Globus pallidus (tissue), 1 donor: ENCODE results near the gene GNAL.
"Not testable (repeated sequence)": the region's sequence is repeated elsewhere in the genome, so short reads cannot be mapped to it uniquely, and the experiment has no call there.

Experiments used
- DNase-seq: peaks from one replicate; pipeline ENCODE4 v3.0.0-alpha.2; 2015; ENCODE audit warnings: low spot score

GNAL gene

DNA sequence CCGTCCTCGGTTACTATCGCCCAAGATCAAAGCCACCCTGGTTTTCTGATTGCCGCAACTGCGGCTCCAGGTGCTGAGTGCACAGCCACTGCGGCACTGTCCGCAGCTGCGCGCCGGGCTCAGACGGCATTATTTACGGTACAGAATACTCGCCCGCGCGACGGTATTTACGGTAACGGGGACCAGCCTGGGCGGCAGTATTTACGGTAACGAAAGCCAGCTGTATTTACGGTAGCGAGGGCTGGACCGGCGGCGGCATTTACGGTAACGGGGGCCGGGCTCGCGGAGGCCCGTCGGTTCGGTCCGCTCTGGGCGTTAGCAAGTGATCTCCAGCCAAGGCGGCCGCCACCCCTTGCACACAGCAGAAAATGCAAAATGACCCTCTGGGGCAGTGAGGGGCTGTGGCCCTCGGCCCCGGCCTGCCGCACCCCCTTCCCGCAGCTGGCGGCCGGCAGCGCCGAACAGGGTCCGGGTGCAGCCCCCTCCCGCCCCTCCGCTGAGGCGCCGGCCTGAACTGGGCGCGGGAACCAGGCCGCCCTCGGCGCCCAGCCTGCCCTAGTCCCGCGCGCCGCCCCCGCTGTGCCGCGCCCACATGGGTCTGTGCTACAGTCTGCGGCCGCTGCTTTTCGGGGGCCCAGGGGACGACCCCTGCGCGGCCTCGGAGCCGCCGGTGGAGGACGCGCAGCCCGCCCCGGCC, at the start of gene GNAL:
Gene GNAL (plus strand): TSS at position 293 of the 697 bp plus-strand sequence. CDS start 300 bp downstream, at position 593.
- DNase-seq = peak; percentile 53

DNA sequence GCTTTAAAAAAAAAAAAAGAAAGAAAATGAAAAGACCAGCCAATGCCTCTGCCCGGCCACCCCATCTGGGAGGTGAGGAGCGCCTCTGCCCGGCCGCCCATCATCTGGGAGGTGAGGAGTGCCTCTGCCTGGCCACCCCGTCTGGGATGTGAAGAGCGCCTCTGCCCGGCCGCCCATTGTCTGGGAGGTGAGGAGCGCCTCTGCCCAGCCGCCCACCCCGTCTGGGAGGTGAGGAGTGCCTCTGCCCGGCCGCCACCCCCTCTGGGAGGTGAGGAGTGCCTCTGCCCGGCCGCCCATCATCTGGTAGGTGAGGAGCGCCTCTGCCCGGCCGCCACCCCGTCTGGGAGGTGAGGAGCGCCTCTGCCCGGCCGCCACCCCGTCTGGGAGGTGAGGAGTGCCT, 41.8 kb upstream of the GNAL start:
- not testable (repeated sequence) for DNase-seq

DNA sequence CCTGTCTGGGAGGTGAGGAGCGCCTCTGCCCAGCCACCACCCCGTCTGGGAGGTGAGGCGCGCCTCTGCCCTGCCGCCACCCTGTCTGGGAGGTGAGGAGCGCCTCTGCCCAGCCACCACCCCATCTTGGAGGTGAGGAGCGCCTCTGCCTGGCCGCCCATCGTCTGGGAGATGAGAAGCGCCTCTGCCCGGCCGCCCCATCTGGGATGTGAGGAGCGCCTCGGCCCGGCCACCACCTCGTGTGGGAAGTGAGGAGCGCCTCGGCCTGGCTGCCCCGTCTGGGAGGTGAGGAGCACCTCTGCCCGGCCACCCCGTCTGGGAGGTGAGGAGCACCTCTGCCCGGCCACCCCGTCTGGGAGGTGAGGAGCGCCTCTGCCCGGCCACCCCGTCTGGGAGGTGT, 41.3 kb upstream of the GNAL start:
- DNase-seq = not testable (repeated sequence)

DNA sequence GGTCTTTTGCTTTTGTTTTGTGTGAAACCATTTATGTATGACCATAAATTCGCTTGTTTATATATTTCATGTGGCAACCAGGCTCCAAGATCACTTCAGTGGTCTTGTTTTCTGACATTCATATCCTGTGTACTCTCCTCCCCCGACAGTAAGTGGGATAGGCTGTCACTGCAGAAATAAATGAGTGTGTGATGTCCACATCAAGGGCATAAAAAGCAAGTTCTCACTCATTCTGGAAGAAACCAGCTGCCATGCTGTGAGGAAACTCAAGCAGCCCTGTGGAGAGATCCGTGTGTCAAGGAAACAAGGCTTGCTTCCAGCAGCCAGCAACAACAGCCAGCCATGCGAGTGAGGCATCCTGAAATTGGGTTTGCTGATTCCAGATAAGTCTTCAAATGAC, 39.2 kb upstream of the GNAL start:
- no peak for DNase-seq

- no peak for DNase-seq
Measured at GRCh38 chr18:11651899-11652298, 37.2 kb upstream of the GNAL start.

GRCh38 chr18:11653521-11653920, 35.5 kb upstream of the GNAL start:
- DNase-seq = no peak

GRCh38 chr18:11654736-11655605, 34.1 kb upstream of the GNAL start:
- DNase-seq = no peak

DNA sequence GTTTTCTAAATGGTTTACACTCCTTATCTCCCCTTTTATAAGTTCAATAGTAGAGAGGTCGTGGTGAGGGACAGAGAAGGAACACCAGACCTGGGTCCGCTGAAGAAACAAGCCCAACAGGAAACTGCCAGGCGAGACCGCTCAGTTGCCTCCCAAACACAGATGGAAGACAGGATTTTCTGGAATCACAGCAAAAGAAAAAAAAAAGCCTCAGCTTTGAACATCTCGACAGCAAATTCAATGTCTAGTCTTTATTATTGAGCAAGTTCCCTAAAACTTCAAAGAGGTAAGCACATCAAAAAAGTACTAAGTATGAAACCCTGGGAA, 33.5 kb upstream of the GNAL start:
- DNase-seq = no peak

- no peak for DNase-seq
Measured at GRCh38 chr18:11657152-11657551, 31.9 kb upstream of the GNAL start.

DNA sequence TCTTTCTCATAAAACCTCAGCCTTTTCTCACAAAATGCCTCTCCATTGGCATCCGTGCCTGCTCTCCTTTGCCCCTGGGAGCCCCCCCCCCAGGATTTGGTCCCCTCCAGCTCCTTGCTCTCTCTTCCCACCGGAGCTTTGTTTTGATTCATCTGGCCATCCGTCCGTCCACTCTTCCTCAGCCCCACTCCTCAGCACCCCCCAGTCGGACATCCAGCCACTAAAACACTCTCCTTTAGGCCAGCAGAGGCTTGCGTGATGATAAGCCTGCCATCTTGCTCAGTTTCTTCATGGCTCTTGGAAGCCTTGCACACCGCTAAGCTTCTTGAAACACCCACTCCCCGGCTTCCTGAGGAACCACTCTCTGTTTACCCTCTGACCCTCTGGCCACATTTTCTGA, 31.5 kb upstream of the GNAL start:
- no peak for DNase-seq

DNA sequence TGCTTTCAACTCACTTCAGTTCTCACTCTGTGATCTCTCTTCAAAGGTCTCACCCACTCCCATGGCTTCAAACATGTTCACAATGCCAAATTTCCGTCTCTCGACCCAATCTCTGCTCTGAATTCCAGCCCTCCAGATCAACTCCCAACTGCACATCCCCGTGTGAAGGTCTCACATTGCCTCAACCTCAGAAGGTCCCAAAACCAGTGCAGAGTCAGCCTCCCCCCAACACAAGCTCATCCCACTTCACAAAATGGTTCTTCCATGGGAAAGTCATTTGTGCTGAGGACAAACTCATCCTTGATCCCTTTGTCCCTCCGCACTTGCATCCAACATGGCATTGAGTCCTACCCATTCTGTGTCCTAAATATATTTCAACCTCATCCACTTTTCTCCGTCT, 31.0 kb upstream of the GNAL start:
- DNase-seq = no peak

DNA sequence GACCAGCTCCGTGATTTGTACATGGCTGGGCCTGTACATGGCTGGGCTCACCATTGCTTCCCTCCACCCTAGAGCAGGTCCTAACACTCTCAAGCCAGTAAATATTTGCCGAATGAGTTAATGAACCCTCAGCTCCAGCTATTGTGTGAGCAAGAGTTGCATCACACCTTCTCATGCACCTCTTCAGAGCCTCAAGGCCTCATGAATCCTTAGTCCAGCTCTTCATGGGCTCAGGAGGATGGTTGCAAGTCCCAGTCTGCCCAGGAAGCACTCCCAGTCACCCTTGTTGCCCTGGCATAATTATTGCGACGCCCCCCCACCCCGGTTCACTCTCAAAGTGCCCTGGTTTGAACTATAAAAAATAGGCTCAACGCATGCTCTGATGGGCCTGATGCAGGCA, 30.1 kb upstream of the GNAL start:
- DNase-seq = no peak

- no peak for DNase-seq
Measured at GRCh38 chr18:11660691-11661090, 28.4 kb upstream of the GNAL start.

DNA sequence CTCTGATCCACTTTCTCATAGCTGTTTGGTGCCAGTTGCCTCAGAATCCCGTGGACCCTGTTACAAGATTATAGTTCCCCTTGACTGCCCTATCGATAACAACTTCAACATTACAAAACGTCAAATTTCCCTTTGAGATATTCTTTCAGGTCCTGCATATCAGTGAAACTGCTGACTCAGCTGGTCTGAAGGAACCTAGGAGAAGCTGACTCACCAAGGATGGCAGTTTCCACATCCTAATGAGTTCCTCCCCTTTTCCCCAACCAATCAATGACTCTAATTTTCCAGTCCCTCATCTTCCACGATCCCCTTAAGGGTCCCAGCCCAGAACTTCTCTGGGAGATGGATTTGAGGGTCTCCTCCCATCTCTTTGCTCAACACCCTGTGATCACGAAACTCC, 27.6 kb upstream of the GNAL start:
- DNase-seq = no peak

GRCh38 chr18:11663439-11664029, 25.5 kb upstream of the GNAL start:
- no peak for DNase-seq

DNA sequence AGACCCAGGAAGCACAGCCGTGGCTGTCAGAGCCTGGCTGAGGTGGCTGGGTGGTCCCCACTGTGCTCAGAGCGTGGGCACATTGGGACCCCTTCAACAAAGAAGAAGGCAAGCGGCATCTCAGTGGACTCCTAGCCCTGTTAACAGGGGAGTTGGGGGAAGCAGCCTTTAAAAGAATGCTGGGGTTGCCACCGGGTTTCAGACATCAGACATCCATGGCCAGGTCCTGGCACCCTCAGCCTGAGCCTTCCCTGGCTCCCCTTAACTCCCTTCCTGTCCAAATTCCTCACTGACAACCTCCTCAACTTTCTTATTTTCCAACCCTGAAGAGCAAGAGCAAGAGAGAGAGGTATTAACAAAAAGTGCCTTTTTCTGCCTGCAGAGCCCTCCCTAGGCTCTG, 24.8 kb upstream of the GNAL start:
- no peak for DNase-seq

DNA sequence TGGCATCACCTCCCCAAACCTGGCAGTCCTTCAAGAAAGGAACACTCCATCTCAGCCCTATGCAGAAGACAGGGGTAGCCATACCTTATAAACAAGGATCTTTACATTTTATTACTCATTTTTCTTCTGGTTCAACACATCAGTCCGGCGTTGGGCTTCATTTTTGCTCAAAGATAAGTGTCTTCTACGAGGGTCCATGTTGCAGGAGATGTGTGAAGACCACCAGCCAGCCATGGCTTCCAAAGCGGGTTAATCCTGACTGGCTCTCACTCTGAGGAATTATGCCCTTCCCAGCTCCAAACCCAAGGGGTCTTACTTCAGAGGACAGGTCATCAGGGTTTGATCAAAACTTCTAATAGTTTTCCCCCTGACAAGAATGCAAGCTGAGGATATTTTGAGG, 23.9 kb upstream of the GNAL start:
- DNase-seq = no peak

DNA sequence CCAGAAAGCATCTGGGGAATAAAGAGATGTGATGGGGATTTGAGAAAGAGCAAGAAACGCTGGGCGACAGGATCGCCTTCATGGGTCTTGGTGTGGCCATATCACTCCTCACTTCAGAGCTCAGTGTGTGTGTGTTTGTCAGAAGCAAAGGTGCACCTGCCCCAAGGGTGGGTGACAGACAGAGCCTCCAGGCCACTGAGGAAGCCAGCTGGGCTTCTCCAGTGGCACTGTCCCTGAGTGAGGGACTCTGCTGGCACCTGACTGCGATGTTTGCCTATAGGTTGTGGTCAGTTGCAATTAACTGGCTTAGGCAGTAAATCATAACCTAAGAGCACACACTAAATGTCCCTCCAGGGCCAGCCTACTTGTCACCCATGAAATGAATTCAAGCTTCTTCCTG, 23.5 kb upstream of the GNAL start:
- DNase-seq = no peak

DNA sequence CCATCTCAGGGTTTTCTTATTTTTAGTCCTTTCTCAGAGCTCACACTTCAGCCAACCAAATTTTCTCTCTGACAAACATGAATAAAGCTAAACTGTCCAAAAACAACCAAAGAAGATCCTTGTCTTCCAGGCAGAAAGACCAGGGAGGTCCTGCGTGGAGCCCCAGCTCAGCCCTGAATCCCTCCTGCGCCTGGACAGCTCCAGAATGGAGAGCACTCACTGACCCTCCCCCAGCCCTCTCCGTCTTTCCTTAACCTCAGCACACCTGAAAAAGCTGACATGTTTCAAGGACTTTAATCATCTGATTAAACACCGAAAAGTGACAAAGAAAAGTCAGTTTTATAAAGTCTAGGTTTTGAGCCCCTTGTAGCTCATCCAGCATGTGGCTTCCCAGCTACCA, 22.9 kb upstream of the GNAL start:
- DNase-seq = no peak

- DNase-seq = no peak
Measured at GRCh38 chr18:11666831-11667230, 22.2 kb upstream of the GNAL start.

DNA sequence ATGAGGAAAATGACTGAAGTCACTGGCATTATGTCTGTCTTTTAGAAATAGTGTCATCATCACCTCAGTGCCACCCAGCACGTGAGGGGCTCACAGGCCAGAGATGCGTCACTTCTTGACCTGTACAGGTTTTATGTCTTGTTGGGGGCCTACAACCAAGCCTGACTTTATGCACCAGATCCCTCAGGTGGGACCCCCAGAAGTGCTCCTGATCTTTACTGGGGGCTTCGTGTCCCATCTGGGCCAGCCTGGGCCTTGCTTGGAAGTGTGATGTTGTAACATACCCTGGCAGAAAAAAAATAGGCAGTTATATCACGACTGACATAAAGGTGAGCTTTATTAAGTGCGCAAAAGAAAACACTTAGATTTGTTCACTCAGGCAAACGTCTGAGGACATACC, 21.5 kb upstream of the GNAL start:
- no peak for DNase-seq

DNA sequence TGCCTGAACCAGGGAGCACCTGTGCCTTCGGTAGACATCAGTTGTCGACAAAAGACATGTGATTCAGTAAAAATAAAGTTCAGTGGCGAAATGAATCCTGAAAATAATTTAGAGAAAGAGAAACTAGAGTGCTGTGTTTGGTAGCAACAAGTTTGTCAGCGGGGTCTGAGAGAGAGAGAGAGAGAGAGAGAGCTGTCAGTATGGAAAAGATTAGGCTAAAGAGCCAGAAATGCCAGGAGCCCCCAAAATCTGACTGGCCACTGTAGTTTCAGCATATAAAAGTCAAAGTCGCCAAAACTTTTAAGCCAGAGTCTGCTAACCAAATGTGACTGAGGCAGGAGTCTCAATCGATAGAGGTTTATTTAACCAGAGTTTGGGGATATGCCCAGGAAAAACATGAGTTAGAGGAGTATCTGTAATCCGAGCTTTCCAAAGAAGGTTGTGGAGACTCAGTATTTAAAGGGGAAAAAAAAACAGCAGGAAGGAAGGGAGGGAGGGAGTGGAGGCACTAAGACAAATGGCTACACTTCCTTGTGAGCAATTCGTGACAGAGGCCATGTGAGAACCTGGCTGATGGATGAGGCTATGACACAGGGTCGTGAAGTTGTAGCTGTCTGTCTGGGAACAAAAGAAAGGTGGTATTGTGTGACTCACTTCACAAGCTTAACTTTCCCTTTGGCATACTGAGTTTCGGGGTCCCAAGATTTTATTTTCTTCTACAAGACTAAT, 20.5 kb upstream of the GNAL start:
- no peak for DNase-seq
